Kidney epithelial cell (primary cell): Measurements from ENCODE around the gene SYT14. TPM values are rescaled to one million over a fixed set of nuclear protein-coding genes. Genes with fewer than 3 reads are reported as not detected.
"Not testable (repeated sequence)": the region's sequence is repeated elsewhere in the genome, so short reads cannot be mapped to it uniquely, and the experiment has no call there.

Experiments
- DNase-seq: peaks from one replicate; pipeline ENCODE4 v3.0.0-alpha.2; 2010; ENCODE audit warnings: low read depth
- H3K27me3 ChIP-seq: 2 replicates; pipeline ENCODE4 v1.6.0; 2011; ENCODE audit warnings: low read length; ENCODE audit not compliant: control insufficient read depth, insufficient read depth
- H3K36me3 ChIP-seq: 2 replicates; pipeline ENCODE4 v1.5.1; 2011; ENCODE audit warnings: low read length; ENCODE audit not compliant: control insufficient read depth, insufficient read depth
- H3K4me3 ChIP-seq: 2 replicates; pipeline ENCODE4 v1.5.1; 2011; ENCODE audit warnings: low read depth, mild to moderate bottlenecking, control low read depth, low read length
- total RNA-seq: library from RNA; depleted of rRNA; stranded (reverse); fragments of >200 nt; gene quantifications from 2 replicates; pipeline ENCODE4 v1.2.3, GENCODE V29; 2015
- TF ChIP-seq, protein P1 (sequence below): IDR thresholded peaks from 2 replicates; pipeline ENCODE4 v1.5.1; 2011; ENCODE audit warnings: mild to moderate bottlenecking, moderate library complexity, low read length, control low read depth, inconsistent platforms; ENCODE audit not compliant: insufficient read depth, poor library complexity, severe bottlenecking

Gene SYT14
- total RNA-seq, 1 donor from 2014 or later = 32.6 TPM

DNA sequence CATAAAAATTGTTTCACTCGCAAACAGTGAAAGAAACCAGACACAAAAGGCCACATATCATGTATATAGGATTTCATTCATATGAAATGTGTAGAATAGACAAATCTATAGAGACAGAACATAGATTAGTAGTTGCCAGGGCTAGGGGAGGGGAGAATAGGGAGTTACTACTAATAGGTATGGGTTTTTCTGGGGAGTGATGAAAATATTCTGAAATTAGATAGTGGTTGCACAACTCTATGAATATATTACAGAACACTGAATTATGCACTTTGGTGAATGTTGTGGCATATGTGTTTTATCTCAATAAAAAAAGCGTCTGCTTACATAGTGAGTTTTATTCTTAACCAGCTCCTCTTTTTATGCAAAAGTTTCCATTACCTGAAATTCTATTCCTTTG, 21.6 kb downstream of the SYT14 start:
- no peak for DNase-seq
- TF ChIP-seq, protein P1, sequence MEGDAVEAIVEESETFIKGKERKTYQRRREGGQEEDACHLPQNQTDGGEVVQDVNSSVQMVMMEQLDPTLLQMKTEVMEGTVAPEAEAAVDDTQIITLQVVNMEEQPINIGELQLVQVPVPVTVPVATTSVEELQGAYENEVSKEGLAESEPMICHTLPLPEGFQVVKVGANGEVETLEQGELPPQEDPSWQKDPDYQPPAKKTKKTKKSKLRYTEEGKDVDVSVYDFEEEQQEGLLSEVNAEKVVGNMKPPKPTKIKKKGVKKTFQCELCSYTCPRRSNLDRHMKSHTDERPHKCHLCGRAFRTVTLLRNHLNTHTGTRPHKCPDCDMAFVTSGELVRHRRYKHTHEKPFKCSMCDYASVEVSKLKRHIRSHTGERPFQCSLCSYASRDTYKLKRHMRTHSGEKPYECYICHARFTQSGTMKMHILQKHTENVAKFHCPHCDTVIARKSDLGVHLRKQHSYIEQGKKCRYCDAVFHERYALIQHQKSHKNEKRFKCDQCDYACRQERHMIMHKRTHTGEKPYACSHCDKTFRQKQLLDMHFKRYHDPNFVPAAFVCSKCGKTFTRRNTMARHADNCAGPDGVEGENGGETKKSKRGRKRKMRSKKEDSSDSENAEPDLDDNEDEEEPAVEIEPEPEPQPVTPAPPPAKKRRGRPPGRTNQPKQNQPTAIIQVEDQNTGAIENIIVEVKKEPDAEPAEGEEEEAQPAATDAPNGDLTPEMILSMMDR = no peak
- no peaks in the 10 kb centered on the region for H3K36me3 ChIP-seq
- H3K27me3 ChIP-seq = no peaks in the 10 kb centered on the region
- no peak overlapping the region for H3K4me3 ChIP-seq

DNA sequence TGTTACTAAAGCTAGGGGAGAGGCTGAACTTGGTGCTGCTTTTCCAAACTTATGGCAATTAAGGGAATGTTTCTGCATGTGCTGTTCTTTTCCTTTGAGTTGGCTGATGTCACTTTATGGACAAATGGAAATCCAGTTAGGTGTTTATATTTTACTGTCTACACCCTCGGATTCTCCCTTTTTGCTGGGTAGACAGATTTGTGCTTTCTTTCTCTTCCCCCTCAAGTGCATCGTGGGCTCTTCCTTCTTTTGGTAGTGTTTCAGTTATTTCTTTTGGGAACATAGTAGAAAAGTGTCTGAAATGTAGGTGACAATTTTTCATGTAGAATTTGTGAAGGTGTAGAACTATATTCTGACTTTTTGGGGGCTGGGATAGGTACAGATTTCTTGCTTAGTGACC, 22.9 kb downstream of the SYT14 start:
- Histone ChIP-seq H3K4me3 (no peak overlapping the region), H3K36me3 (no peaks in the 10 kb centered on the region), H3K27me3 (no peaks in the 10 kb centered on the region)
- TF ChIP-seq, protein P1 = no peak
- no peak for DNase-seq

DNA sequence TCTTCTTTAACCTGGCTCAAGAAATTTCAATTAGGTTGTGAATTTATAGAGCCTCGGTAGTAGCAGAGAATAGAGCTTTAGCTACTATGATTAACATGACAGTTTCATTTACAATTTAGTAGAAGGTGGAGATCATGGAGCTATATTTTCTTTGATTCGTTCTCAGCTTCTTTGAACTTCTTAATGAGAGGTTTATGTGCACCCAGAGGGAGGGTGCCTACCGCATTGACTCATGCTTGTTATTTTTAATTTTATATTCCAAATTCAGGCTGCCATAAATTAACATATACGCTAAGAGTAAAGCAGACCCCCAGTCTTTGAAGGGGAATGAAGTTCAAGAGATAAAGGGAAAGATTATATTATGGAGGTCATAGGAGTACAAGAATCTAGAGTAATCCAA, 24.4 kb downstream of the SYT14 start:
- no peak for DNase-seq
- H3K4me3 ChIP-seq = no peak overlapping the region
- TF ChIP-seq, protein P1 = no peak
- no peaks in the 10 kb centered on the region for H3K27me3 ChIP-seq
- H3K36me3 ChIP-seq = no peaks in the 10 kb centered on the region

DNA sequence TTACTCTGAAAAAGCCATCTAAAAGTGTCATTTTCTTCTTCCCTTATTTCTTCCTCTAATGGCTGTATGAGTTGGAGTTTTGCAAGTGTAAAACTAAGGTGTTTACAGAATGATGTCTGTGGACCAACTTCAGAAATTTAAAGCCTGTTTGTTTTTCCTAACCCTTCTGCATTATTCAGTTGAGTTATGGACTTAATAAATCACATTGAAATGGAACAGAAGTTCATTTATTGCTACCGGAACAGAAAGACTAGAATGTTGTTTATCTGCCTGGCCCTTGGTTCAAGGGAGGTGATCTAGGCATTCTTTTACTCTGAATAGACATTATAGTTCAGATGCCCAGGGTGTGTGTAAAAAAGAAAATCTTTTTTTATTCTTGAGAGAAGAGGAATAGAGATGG, 24.8 kb downstream of the SYT14 start:
- TF ChIP-seq, protein P1 = no peak
- Histone ChIP-seq H3K27me3 (no peaks in the 10 kb centered on the region), H3K4me3 (no peak overlapping the region), H3K36me3 (no peaks in the 10 kb centered on the region)
- no peak for DNase-seq

DNA sequence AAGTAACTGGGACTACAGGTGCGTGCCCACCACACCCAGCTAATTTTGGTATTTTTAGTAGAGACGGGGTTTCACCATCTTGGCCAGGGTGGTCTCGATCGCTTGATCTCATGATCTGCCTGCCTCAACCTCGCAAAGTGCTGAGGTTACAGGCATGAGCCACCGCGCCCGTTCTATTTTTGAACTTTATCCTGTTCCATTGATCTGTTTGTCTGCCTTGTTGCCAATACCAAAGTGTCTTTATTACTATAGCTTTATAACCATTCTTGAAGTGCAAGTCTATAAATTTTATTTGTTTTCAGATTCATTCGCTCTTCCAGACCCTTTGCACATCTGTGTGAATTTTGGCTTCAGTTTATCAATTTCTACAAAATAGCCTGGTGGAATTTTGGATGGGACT, 28.0 kb downstream of the SYT14 start:
- Histone ChIP-seq H3K4me3 (no peak overlapping the region), H3K36me3 (no peaks in the 10 kb centered on the region), H3K27me3 (no peaks in the 10 kb centered on the region)
- no peak for DNase-seq
- TF ChIP-seq, protein P1 = no peak

DNA sequence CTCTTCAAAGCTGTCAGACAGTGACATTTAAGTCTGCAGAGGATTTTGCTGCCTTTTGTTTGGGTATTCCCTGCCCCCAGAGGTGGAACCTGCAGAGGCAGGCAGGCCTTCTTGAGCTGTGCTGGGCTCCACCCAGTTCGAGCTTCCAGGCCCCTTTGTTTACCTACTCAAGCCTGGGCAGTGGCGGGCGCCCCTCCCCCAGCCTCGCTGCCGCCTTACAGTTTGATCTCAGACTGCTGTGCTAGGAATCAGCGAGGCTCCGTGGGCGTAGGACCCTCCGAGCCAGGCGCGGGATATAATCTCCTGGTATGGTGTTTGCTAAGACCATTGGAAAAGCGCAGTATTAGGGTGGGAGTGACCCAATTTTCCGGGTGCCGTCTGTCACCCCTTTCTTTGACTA, 40.7 kb downstream of the SYT14 start:
- DNase-seq, H3K36me3 ChIP-seq, H3K27me3 ChIP-seq, H3K4me3 ChIP-seq: not testable (repeated sequence)
